Smooth muscle cell of bladder (primary cell): ENCODE measurements around the gene CMC1. TPM values are rescaled to one million over a fixed set of nuclear protein-coding genes. Genes with fewer than 3 reads are reported as not detected.

Experiments
- total RNA-seq: library from RNA; depleted of rRNA; stranded (reverse); fragments of >200 nt; gene quantifications from 2 replicates; pipeline ENCODE4 v1.2.3, GENCODE V29; 2014

CMC1 gene, protein sequence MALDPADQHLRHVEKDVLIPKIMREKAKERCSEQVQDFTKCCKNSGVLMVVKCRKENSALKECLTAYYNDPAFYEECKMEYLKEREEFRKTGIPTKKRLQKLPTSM
- total RNA-seq, result 2.4 and 3.1 TPM in 2 replicates

DNA sequence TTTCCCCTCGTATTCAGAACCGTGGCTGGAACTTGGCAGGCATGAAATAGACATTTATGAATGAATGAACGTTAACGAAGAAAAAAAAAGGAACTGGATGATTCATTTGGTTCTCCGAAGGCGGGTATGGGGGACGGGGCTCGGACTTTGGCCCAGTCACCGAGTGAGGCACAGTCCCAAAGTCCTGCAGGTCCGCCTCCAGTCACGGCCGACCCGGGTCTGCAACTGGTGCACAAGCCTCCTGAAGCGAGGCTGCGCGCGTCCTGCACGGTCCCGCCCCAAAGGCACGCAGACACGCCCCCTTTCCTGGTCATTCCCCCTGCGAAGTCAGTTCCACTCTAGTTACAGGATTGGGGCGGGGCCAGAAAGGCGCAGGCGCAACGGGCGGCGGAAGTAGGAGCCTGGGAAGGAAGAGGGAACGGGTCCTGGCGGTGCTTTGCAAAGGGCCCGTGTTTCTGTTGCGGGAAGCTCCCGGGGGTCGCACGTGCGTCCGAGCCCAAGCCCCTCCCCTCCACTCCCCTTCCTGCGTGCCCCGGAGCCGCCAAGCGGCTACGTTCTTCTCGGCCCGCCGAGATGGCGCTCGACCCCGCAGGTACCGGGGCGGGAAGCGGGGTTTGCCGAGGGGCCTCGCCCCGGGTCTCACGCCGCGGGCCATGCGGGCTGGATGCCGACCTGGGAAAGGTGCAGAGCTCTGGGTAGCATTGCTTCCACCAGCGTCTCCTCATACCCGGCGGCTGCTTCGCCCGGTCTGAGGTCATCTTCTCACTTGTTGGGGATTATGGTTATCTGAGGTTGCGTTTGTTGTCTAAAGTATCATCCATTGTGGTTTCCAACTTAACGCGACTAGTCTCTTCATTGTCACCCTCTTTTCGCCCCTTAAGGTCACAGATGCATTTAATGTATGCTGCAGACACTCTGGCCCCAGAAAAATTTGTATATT lies at the start of gene CMC1:
Gene CMC1, plus strand, starts transcription at position 399 of the 940 bp plus-strand sequence. Its CDS starts 175 bp downstream, at position 574.

DNA sequence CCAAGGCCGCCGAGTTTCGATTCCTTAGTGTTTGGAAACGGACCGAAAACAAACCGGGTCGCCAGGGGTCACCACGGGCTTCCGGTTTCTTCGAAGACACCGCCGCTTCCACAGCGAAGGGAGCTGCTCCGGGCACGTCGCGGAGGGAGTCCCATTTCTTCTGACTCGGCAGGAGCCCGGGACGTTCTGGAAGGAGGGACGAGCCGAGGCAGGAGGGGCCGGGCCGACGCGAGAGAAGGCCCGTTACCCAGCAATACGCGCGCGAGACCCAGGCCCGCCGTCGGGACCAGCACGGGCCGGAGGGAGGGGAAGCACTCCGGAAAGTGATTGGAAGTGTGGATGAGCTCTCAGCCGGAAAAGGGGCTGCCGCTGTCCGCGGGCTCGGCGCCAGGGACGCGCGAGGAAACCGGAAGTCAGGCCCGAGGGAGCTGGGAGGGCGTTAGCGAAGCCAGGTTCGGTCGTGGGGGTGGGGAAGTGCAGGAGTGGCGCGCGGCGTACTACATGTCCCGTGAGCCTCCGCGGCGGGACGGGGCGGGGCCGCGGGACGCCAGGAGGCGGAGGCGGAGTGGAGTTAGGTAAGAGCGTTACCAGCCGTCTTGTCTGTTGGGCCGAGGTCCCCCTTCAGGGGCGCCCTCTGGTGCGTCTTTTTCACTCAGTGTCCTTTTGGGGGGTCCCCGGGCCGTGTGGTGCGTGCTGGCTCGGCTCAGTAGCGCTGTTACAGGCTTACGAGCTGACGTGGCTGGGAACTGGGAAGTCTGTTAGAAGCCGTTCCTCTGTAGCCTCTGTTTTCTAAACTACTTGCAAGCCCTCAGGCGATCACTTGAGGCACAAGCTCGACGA lies 107.4 kb downstream of the CMC1 start, which contains the start of the genes AZI2 and ZCWPW2:
Gene AZI2, minus strand, starts transcription at position 196 of the 840 bp plus-strand sequence. CDS start 8,207 bp downstream, outside the sequence.
Gene ZCWPW2, plus strand, starts transcription at position 93 of the 840 bp plus-strand sequence. CDS start 64,348 bp downstream, outside the sequence.

Other genes with a start within 250 kb of the CMC1 start
- 0.57 and 0.74 TPM in 2 replicates for gene ZCWPW2, start 107.1 kb downstream of the CMC1 start, total RNA-seq
- gene AZI2, start 107.2 kb downstream of the CMC1 start, total RNA-seq, result 193 and 208 TPM in 2 replicates